GM12872 (cell line): ENCODE measurements around the gene ARHGDIB.

Experiments used
- TF ChIP-seq, protein P1 (sequence below): IDR thresholded peaks from 3 replicates; pipeline ENCODE4 v1.5.1; 2011; ENCODE audit warnings: low read depth, mild to moderate bottlenecking, low read length, moderate library complexity; ENCODE audit not compliant: insufficient read depth

ARHGDIB gene

DNA sequence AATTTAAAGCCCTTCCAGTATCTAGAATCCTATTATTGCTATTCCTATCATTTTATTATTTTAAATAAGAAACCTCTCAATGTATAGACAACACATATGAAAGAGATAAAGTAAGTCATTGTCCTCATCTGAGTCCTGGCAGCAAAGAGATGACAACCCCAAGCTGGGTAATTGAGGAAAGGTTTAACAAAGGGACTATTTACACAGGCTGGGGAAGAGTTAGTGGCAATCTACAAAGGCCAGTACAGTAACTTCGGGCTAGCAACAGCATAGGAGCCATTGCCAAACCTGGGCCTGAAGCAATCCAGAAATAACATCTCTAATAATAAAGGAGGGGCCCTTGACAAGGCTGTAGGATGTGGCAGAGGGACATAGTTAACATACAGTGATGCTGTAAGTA, 22.6 kb upstream of the ARHGDIB start:
- TF ChIP-seq, protein P1, sequence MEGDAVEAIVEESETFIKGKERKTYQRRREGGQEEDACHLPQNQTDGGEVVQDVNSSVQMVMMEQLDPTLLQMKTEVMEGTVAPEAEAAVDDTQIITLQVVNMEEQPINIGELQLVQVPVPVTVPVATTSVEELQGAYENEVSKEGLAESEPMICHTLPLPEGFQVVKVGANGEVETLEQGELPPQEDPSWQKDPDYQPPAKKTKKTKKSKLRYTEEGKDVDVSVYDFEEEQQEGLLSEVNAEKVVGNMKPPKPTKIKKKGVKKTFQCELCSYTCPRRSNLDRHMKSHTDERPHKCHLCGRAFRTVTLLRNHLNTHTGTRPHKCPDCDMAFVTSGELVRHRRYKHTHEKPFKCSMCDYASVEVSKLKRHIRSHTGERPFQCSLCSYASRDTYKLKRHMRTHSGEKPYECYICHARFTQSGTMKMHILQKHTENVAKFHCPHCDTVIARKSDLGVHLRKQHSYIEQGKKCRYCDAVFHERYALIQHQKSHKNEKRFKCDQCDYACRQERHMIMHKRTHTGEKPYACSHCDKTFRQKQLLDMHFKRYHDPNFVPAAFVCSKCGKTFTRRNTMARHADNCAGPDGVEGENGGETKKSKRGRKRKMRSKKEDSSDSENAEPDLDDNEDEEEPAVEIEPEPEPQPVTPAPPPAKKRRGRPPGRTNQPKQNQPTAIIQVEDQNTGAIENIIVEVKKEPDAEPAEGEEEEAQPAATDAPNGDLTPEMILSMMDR = no peak

DNA sequence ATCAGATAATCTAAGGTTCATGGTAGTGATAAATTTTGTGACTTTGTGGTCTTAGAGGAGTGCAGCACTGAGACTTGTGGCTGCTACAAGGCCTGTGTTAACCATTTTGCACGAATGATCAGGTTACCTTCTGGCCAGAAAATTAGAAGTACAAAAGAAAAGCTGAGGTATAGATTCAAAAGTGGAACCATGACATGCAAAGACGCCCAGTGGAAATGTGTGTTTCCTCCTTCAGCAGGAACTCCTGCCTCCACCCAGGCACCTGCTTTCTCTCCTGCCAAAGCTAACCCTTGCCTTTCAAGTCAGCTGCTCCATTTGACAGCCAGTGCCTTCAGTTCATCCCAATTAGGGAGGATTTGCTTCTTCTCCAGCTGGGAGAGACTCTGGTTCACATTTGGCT, 21.6 kb upstream of the ARHGDIB start:
- TF ChIP-seq, protein P1 = no peak

DNA sequence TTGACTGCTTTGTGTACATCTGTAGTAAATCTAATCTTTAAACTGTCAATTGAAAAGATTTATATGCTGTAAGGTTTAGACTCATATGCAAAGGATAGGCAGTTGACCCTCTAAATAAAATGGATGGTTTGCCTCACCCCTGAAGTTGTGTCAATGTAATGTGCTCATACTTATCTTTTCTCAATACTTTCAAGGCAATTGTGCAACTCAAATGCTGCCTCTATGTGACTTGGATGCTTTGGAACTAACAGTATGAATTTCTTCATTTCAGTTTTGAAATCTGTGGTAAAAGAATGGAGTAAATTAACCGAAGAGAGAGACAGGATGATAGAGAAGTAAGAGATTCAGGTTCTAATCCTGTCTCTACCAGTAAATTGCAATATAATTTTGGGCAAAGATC, 21.2 kb upstream of the ARHGDIB start:
- TF ChIP-seq, protein P1 = no peak

DNA sequence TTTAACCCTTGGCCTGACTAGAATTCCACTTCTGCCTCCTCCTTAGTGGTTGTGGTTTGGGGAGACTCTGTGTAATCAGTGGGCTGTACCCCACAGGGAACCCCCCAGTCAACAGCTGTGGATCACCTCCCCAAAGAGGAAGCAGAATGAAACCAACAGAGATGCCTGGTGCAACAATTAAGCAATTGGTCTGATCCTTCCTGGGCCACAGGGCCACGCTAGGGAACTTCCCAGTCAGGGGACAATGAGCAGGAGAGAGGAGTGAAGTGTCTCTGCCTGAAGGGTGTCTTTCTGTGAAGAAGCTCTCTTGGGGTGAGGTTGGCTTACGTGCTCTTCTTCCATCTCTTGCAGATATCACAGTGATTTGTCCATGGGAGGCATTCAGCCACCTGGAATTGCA, 19.6 kb upstream of the ARHGDIB start:
- TF ChIP-seq, protein P1 = no peak

DNA sequence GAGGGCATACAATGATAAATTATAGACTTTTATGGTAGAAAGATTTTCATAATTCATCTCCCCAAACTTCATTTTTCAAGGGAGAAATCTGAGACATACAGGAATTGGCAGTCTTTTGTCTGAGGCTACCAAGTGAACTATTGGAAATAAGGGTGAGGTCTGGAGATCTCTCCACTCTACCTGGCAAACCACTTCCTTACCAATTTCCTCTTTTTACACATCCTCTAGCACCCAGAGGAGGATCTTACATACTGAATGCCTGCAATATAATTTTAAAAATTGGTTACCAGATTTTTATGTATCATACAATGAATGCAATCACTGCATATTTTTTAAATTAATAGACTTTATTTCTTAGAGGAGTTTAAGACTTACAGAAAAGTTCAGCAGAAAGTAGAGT, 18.1 kb upstream of the ARHGDIB start:
- TF ChIP-seq, protein P1 = no peak

DNA sequence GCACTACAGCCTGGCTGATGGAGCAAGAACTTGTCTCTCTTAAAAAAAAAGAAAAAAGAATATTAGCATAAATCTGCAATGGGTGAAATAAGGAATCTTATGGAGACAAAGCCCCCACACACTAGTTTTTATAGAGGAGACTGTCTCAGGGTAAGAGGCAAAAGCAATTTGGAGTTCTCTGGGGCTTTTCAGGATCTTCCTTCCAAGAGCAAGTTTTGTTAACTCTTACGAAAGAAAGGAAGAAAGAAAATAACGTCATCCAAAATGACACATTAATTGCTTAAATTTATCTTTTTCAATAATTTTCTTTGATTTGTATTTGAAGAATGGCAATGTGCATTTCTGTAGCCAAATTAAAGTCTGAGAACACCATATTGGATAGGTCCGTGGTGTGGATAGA, 15.3 kb upstream of the ARHGDIB start:
- TF ChIP-seq, protein P1 = no peak

DNA sequence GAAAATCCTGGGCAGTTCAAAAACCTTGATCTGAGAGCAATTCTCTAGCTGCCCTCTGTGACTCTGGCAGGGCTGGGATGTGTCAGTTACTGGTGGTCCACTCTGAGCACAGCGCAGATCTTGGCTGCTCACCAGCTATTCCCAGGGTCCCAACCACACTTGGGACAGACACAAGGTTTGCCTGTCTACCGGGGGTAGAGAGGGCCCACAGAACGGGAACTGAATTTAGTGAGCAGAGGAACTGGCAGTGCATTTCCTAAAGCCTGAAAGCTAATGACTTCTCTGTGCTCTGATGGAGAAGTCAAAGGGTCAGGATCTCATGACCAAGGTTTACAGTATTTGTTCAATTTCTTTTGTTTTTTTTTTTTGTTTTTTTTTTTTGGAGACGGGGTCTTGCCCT, 14.1 kb upstream of the ARHGDIB start:
- TF ChIP-seq, protein P1 = no peak

DNA sequence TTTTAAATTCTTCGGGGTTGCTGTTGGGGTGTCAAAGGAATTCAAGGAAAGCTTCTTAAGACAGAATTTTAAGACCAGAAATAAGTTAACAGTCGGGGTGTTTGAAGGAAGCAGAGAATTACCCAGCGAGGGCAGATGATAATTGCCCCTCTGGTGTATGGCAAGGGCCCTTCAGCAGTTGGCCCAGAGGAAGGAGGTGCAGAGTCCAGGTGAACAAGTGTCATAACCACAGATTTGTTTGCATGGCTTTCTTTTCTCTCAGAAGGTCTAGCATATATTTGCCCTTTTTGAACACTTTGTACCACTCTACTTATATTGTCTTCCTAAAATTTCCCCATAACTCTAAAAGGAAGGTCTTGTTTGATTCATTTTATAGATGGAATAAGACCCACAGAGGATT, 13.2 kb upstream of the ARHGDIB start:
- TF ChIP-seq, protein P1 = no peak
